WTC11 (cell line): ENCODE data around the gene TSR3. TPM values are rescaled to one million over a fixed set of nuclear protein-coding genes. Genes with fewer than 3 reads are reported as not detected.

Source experiments
- ATAC-seq: fragments of 200-7000 bp; cut with Tn5 transposase; 2 replicates; pipeline ENCODE4 v1.10.0; 2021; ENCODE audit warnings: mild to moderate bottlenecking, moderate library complexity
- CTCF ChIA-PET: fragments of 300-600 bp; sonication (Branson Sonifier 250); formaldehyde crosslinking; loops from one replicate; lab custom pipeline; 2021; ENCODE audit warnings: antibody characterized with exemption; lab: Charles Lee
- POLR2A ChIA-PET: fragments of 350-600 bp; sonication (Branson Sonifier 250); formaldehyde crosslinking; loops from one replicate; lab custom pipeline; 2021; ENCODE audit warnings: antibody characterized with exemption; lab: Charles Lee
- DNase-seq: peaks from one replicate; pipeline ENCODE4 v3.0.0; 2021; ENCODE audit warnings: low spot score
- H3K27ac Mint-ChIP-seq: 2 replicates; pipeline ENCODE4 v1.8.0; 2021; ENCODE audit warnings: mixed read lengths
- H3K27me3 Mint-ChIP-seq: 2 replicates; pipeline ENCODE4 v1.8.0; 2021; ENCODE audit warnings: low read depth, mild to moderate bottlenecking, moderate library complexity, mixed read lengths
- H3K36me3 Mint-ChIP-seq: 2 replicates; pipeline ENCODE4 v1.8.0; 2021; ENCODE audit warnings: mixed read lengths
- H3K4me1 Mint-ChIP-seq: 2 replicates; pipeline ENCODE4 v1.8.0; 2022; ENCODE audit warnings: mixed read lengths
- H3K4me3 Mint-ChIP-seq: 2 replicates; pipeline ENCODE4 v1.8.0; 2021; ENCODE audit warnings: mild to moderate bottlenecking, moderate library complexity, mixed read lengths
- H3K9me3 Mint-ChIP-seq: 2 replicates; pipeline ENCODE4 v1.8.0; 2021; ENCODE audit warnings: mixed read lengths
- ELF4 ChIP-seq: sonication (generic); formaldehyde crosslinking; IDR thresholded peaks from 2 replicates; pipeline ENCODE4 v1.8.1; 2022; ENCODE audit warnings: low read depth, mild to moderate bottlenecking, moderate library complexity, missing genetic modification reagents
- ETV6 ChIP-seq: sonication (generic); formaldehyde crosslinking; IDR thresholded peaks from 2 replicates; pipeline ENCODE4 v1.8.1; 2022; ENCODE audit warnings: mild to moderate bottlenecking, missing genetic modification reagents
- FOXP1 ChIP-seq: sonication (generic); formaldehyde crosslinking; IDR thresholded peaks from 2 replicates; pipeline ENCODE4 v1.8.0; 2022; ENCODE audit warnings: missing genetic modification reagents, mild to moderate bottlenecking, moderate library complexity, borderline replicate concordance
- NFATC4 ChIP-seq: fragments of 250-450 bp; sonication (Bioruptor Pico); IDR thresholded peaks from 2 replicates; pipeline ENCODE4 v1.9.0; 2021; ENCODE audit warnings: mild to moderate bottlenecking
- NR2C2 ChIP-seq: sonication (generic); formaldehyde crosslinking; IDR thresholded peaks from 2 replicates; pipeline ENCODE4 v1.8.0; 2022; ENCODE audit warnings: mild to moderate bottlenecking, missing genetic modification reagents
- TP53 ChIP-seq: sonication (generic); formaldehyde crosslinking; IDR thresholded peaks from 2 replicates; pipeline ENCODE4 v1.8.1; 2023; ENCODE audit warnings: mild to moderate bottlenecking, missing genetic modification reagents
- ZNF121 ChIP-seq: sonication (generic); formaldehyde crosslinking; IDR thresholded peaks from 2 replicates; pipeline ENCODE4 v1.8.0; 2023; ENCODE audit warnings: missing genetic modification reagents
- ZNF232 ChIP-seq: sonication (generic); formaldehyde crosslinking; IDR thresholded peaks from 2 replicates; pipeline ENCODE4 v1.8.0; 2022; ENCODE audit warnings: mild to moderate bottlenecking, missing genetic modification reagents
- ZNF396 ChIP-seq: fragments of 250-450 bp; sonication (Bioruptor Pico); IDR thresholded peaks from 2 replicates; pipeline ENCODE4 v1.8.0; 2021; ENCODE audit warnings: mild to moderate bottlenecking, moderate library complexity, borderline replicate concordance
- ZNF671 ChIP-seq: fragments of 250-450 bp; sonication (Bioruptor Pico); IDR thresholded peaks from 2 replicates; pipeline ENCODE4 v1.8.0; 2021; ENCODE audit warnings: mild to moderate bottlenecking
- ZSCAN18 ChIP-seq: fragments of 250-450 bp; sonication (Bioruptor Pico); IDR thresholded peaks from 2 replicates; pipeline ENCODE4 v2.1.2; 2022; ENCODE audit warnings: mild to moderate bottlenecking, moderate library complexity
- total RNA-seq: library from RNA; stranded (reverse); gene quantifications from 3 replicates; pipeline ENCODE4 v1.2.3, GENCODE V29; 2021
- TF ChIP-seq, protein P1 (sequence below): fragments of 250-450 bp; sonication (Bioruptor Pico); conservative IDR thresholded peaks from 2 replicates; pipeline ENCODE4 v1.9.0; 2021; ENCODE audit warnings: mild to moderate bottlenecking
- TF ChIP-seq, protein P2 (sequence below): fragments of 200-600 bp; IDR thresholded peaks from 2 replicates; pipeline ENCODE4 v1.8.0; 2022; ENCODE audit warnings: antibody characterized with exemption
- TF ChIP-seq, protein P3 (sequence below): sonication (generic); formaldehyde crosslinking; IDR thresholded peaks from 2 replicates; pipeline ENCODE4 v1.8.0; 2022; ENCODE audit warnings: mild to moderate bottlenecking, missing genetic modification reagents

Gene TSR3
- total RNA-seq, 1 experiment from 2014 or later, result 66.3 TPM

GRCh38 chr16:1366712-1367299 lies 15.1 kb upstream of the TSR3 start (continued):
- no peak for TF ChIP-seq ZNF396
- TF ChIP-seq ELF4 (CRISPR knock-in tag), result no peak

- POLR2A ChIA-PET, result no interaction called here
- no peak for ATAC-seq
- H3K4me1 Mint-ChIP-seq, result no peaks in the 10 kb centered on the region
- H3K9me3 Mint-ChIP-seq, result no peaks in the 10 kb centered on the region
- no peak for TF ChIP-seq ZNF232
- TF ChIP-seq, all 79 proteins: peak for 0
- peak overlapping the region; percentile 65; the same call in 1 of the 2 replicates for H3K27ac Mint-ChIP-seq
- no peaks in the 10 kb centered on the region for H3K27me3 Mint-ChIP-seq
- H3K36me3 Mint-ChIP-seq, result peaks cover 15% of the 10 kb centered on the region
- CTCF ChIA-PET, result interaction anchor here (3.8 kb wide), 1 partner anchor 13 kb away, joined by 31 read pairs; no protein-coding TSS in a partner anchor
- H3K4me3 Mint-ChIP-seq, result no peak overlapping the region
- no peak for DNase-seq
Measured at GRCh38 chr16:1366060-1366711, 14.5 kb upstream of the TSR3 start.

- no peaks in the 10 kb centered on the region for H3K9me3 Mint-ChIP-seq
- peaks cover 15% of the 10 kb centered on the region for H3K36me3 Mint-ChIP-seq
- no peaks in the 10 kb centered on the region for H3K4me1 Mint-ChIP-seq
- no peak for DNase-seq
- CTCF ChIA-PET, result interaction anchor here (1.1 to 3.8 kb wide), 5 partner anchors 14 to 341 kb away, joined by 3 to 31 read pairs (median 8); partner anchors contain the start of gene MAPK8IP3
- H3K4me3 Mint-ChIP-seq, result no peak overlapping the region
- no peaks in the 10 kb centered on the region for H3K27me3 Mint-ChIP-seq
- POLR2A ChIA-PET, result no interaction called here
- H3K27ac Mint-ChIP-seq, result no peak overlapping the region
- TF ChIP-seq NR2C2 (CRISPR knock-in tag), result no peak
- TF ChIP-seq, protein P1, sequence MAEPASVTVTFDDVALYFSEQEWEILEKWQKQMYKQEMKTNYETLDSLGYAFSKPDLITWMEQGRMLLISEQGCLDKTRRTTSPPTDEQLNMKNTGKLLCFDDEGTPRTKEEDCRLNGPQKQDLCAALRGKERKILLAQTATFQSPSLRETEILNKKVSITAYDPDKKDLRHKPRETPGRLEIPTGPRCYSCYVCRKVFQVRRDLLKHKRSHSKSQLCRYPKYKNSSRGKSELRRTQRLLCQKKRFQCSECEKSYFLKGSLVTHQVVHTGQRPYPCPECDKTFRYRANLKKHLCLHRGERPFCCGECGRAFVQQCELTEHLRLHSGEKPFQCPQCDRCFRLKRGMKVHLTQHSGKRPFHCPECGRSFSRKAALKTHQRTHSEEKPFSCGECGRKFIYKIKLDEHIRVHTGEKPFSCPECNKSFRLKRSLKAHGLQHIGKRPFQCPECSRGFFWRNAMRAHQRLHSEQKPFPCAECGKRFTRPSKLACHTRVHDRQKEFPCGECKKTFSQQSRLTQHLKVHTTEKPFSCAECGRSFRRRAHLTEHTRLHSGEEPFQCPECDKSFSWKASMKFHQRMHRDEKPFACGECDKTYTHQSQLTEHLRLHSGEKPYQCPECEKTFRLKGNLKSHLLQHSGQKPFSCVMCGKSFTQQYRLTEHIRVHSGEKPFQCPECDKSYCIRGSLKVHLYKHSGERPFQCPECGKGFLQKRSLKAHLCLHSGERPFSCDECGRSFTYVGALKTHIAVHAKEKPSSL, result no peak
- TF ChIP-seq FOXP1 (CRISPR knock-in tag), result no peak
- ATAC-seq, result no peak
Measured at GRCh38 chr16:1364510-1364909, 12.8 kb upstream of the TSR3 start.

GRCh38 chr16:1363501-1364041 lies 11.9 kb upstream of the TSR3 start:
- ATAC-seq (peak; percentile 94), DNase-seq (peak; percentile 79)
- CTCF ChIA-PET, result interaction anchor here (0.6 to 3.8 kb wide), 26 partner anchors 8 to 342 kb away, joined by 3 to 31 read pairs (median 4); partner anchors contain the start of genes MAPK8IP3, UNKL and UQCC4
- POLR2A ChIA-PET, result interaction anchor here (0.6 kb wide), 2 partner anchors 77 to 131 kb away, joined by 3 read pairs; no protein-coding TSS in a partner anchor
- peaks cover 15% of the 10 kb centered on the region for H3K36me3 Mint-ChIP-seq
- no peaks in the 10 kb centered on the region for H3K27me3 Mint-ChIP-seq
- no peak overlapping the region for H3K4me3 Mint-ChIP-seq
- TF ChIP-seq ETV6 (CRISPR knock-in tag) (no peak), ZNF671 (no peak), ZSCAN18 (CRISPR knock-in tag) (no peak), TP53 (CRISPR knock-in tag) (no peak), ZNF121 (CRISPR knock-in tag) (peak; percentile 49; the same call in 1 of the 2 replicates), NFATC4 (CRISPR knock-in tag) (no peak)
- TF ChIP-seq, protein P2, sequence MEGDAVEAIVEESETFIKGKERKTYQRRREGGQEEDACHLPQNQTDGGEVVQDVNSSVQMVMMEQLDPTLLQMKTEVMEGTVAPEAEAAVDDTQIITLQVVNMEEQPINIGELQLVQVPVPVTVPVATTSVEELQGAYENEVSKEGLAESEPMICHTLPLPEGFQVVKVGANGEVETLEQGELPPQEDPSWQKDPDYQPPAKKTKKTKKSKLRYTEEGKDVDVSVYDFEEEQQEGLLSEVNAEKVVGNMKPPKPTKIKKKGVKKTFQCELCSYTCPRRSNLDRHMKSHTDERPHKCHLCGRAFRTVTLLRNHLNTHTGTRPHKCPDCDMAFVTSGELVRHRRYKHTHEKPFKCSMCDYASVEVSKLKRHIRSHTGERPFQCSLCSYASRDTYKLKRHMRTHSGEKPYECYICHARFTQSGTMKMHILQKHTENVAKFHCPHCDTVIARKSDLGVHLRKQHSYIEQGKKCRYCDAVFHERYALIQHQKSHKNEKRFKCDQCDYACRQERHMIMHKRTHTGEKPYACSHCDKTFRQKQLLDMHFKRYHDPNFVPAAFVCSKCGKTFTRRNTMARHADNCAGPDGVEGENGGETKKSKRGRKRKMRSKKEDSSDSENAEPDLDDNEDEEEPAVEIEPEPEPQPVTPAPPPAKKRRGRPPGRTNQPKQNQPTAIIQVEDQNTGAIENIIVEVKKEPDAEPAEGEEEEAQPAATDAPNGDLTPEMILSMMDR, result peak; percentile 77
- TF ChIP-seq, protein P3, sequence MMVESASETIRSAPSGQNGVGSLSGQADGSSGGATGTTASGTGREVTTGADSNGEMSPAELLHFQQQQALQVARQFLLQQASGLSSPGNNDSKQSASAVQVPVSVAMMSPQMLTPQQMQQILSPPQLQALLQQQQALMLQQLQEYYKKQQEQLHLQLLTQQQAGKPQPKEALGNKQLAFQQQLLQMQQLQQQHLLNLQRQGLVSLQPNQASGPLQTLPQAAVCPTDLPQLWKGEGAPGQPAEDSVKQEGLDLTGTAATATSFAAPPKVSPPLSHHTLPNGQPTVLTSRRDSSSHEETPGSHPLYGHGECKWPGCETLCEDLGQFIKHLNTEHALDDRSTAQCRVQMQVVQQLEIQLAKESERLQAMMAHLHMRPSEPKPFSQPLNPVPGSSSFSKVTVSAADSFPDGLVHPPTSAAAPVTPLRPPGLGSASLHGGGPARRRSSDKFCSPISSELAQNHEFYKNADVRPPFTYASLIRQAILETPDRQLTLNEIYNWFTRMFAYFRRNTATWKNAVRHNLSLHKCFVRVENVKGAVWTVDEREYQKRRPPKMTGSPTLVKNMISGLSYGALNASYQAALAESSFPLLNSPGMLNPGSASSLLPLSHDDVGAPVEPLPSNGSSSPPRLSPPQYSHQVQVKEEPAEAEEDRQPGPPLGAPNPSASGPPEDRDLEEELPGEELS (CRISPR knock-in tag), result 0 out of 2 replicates have a peak, but pooled peaks have one; percentile 35
- TF ChIP-seq, protein P1, result no peak
- TF ChIP-seq, all 79 proteins: peak for 3
- no peaks in the 10 kb centered on the region for H3K4me1 Mint-ChIP-seq
- no peaks in the 10 kb centered on the region for H3K9me3 Mint-ChIP-seq
- H3K27ac Mint-ChIP-seq, result peak overlapping the region; percentile 92; the same call in 1 of the 2 replicates
